Activated T-helper 1 cell treated with Interleukin-2 at 50 U/mL for 16 hours (primary cell): ENCODE measurements around the gene CHRNA4.

Experiments used
- DNase-seq: peaks from one replicate; pipeline ENCODE4 v3.0.0-alpha.2; 2020; ENCODE audit warnings: low read depth

CHRNA4 gene

DNA sequence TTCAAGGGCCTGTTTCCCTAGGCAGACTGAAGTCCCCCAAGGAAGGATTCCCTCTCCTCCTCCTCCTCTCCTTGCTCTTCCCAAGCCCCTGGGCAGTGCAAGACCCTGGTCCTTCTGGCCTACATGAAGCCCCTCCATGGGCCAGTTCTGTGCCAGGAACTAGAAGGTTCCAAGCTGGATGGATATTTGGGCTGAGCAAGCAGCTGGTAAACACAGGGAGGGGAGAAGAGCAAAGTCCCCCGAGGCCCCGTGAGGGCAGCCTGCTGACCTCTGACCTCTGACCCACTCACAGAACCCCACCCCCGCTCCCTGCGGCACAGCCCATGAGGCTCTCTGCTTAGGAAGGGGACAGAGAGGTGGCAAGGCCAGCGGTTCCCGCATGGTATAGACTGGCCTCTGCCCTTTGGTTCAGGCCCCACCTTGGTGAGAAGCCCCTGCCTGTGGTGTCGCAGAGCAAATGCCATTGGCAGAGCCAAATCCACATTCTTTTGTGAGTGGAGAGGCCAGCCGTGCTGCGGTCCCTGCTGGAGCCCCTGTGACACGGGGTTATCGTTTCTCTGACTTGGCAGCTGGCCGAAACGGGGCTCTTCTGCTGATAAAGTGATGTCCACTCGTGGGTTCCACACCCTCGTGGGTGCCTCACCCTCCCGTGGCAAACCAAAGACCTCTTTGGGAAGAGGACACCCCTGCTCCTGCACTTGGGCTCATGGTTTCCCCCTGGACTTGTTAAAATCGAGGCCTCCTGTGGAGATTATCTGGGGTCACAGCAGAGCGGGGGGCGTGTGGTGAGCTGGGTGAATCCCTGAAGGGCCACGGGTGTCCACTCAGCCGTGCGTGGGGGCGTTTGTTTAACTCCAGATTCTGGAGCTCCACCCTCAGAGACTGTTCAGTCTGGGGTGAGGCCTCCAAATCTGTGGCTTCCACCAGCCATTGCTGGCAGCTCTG is 2.1 kb upstream of the CHRNA4 start:
- DNase-seq: no peak

DNA sequence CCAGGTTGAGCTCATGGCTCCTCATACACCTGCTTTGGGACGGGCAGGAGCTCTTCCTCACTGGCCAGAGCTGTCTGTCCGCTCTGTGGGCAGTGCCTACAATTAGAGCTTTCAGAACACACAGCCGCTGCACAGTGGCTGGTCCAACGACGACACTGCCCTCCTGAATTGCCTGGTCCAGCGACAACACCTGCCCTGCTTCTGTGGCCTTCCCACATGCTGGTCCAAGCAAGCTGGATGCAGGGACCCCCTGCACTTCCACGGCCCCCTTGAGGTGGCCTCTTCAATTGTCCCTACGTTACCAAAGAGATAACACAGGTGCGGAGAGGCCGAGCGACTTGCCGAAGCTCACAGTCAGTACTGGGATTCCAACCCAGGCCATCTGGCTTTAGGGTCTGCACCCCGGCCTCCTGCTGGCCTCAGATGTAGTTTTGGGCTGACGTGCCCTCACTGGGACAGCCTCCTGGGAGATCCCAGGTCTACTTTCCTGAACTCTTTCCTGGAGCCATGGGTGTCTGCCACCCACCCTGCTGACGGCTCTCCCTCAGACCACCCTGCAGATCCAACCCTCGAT is 1.4 kb upstream of the CHRNA4 start:
- no peak for DNase-seq

DNA sequence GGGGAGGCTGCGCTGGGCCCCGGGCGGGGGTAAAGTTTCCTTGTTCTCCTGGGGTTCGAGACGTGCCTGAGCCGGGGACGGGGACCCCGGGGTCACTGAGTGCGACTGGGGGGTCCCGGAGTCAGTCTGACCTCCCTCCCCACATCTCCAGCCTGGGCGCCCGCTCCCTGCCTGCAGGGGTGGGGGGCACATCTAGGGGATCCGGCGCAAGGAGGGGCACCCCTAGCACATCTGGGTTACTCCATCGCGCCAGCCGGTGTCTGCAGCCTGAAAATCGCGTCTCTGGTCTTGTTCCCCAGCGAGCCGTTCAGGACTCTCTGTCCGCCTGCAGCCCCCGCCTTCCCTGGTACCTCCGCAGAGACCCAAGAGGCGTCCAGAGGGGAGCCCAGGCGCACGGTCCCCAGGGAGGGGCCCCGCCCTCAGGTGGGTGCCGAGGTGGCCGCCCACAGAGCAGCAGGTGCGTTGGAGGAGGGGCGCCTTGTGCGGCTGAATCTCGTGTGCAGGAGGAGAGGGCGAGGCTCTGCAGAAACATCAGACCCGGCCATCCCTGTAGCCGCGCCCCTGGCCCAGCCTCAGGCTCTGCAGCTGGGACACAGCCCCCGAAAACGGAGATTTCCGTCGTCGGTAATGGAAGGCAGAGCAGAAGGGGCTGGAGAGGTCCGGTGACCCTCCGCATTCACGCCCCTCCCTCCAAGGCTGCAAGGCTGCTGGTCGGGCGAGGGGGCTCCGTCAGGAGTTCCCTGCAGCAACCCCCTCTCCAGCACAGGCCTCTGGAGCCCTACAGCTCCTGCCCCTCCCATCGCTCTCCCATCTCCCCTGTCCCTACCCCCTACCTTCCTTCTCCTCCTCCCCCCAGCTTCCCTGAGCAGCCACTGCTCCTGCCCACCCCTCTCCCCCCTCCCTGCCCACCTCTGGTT is 628 bp upstream of the CHRNA4 start:
- DNase-seq: no peak

DNA sequence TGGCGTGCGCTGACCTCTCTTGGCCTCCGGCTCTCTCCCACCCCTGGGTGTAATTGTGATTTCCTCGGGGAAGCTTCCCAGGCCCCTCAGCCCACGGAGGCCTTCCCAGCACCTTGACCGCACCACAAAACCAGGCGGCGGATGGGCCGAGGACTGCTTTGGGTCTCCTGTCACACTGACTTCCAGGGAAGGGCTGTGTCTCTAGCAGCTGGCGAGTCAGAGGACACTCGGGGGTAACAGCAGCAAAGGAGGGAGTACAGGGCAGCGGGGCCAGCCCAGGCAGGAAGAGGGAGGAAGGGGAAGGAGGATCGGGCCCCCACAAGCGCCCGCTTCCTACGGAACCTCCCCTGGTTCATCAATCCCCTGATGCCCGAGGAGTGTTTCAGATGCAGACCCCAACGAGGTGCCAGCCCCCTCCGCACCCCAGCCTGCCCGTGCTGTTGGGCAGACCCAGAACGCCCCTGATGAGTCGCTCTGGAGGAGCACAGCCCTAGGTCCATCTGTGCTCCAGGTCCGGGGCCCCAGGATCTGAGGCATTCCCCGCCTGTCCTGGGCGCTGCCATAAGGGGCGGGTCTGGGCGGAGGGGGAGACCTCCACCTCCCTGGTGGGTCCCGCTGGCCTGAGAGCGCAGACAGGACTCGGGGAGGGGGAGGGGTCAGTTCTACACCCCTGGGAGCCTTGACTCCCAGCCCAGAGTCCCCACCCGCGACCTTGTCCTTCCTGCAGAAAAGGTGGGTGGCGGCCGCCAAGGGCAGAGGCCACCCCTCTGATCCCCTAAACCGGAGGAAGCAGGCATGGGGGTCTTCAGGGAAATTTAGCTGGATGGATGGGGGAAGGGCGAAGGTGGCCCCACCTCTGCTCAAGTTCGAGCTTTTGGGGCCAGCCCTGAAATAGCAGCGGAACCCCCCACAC is 956 bp downstream of the CHRNA4 start:
- no peak for DNase-seq

DNA sequence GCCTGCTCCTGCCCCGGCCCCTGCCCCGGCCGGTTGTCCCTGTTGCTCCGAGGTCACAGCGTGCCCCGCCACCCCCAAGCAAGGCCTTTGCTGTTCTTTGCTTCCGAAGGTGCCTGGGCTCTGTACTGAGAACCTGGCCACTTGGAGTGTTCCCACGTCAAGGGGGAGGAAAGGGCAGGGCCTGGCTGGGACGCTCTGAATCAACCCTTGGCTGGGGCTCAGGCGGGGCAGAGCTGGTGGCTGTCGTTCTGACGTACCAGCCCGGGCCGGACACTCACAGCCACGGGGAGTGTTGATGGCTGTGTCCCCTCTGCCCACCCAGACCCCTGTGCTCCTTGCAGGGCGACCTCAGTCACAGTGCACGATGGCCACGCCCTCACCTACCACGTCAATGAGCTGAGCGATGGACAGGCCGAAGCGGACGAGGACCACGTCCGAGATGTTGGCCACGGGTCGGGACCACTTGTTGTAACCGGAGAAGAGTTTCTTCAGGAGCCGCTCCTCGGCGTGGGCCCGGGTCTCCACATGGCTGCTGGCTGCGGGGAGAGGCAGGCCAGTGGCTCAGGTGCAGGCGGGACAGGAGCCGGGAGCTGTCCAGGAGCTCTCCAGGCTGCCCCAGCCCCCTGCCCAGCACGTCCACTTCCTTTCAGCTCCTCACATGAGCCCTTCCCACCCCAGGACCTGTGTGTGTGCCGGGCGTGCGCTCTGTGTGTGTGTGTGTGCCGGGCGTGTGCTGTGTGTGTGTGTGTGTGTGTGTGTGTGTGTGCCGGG is 1.8 kb downstream of the CHRNA4 start:
- no peak for DNase-seq

DNA sequence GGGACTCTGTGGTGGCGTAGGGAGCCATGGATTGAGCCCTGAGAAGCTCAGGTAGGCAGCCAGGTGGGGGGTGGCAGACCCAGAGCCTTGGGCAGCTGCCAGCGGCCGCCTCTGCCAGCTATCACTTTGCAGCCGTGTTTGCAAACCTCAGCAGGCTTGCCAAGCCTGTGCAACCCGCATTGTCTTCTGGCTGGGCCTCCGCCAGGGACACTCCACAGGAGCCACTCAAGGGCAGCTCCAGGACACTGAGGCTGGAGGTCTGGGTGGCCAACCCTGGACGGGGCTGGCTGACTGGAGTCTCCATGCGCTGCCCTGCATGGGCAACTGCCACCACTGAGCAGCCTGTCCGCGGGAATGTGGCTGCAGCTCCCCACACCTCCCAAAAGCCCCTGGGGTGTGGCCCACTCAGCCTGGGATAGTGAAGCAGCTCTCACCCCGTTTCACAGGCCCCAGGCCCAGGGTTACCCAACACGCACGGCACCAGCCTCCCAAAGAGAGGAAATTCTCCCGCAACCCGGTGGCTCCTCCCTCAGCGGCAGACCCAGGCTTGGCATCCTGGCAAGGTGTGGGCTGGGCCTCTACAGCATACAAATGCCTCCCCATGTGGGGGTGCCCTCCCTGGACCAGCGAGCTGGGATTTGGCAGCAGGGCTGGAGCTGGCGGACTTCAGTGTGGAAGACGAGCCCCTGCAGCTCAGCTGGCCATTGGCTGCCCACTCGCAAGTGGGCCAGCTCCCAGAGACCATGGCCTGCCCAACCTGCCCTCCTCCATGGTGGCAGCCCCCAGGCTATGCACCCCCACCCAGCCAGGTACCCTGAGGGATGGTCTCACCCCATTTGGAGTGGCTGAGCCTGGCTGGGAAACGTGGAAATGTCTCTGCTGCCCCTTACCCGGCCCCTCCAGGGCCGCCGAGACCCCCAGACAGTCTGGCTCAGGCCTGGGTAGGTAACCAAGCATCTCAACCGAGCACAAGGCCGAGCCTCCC is 2.9 kb downstream of the CHRNA4 start:
- no peak for DNase-seq

DNA sequence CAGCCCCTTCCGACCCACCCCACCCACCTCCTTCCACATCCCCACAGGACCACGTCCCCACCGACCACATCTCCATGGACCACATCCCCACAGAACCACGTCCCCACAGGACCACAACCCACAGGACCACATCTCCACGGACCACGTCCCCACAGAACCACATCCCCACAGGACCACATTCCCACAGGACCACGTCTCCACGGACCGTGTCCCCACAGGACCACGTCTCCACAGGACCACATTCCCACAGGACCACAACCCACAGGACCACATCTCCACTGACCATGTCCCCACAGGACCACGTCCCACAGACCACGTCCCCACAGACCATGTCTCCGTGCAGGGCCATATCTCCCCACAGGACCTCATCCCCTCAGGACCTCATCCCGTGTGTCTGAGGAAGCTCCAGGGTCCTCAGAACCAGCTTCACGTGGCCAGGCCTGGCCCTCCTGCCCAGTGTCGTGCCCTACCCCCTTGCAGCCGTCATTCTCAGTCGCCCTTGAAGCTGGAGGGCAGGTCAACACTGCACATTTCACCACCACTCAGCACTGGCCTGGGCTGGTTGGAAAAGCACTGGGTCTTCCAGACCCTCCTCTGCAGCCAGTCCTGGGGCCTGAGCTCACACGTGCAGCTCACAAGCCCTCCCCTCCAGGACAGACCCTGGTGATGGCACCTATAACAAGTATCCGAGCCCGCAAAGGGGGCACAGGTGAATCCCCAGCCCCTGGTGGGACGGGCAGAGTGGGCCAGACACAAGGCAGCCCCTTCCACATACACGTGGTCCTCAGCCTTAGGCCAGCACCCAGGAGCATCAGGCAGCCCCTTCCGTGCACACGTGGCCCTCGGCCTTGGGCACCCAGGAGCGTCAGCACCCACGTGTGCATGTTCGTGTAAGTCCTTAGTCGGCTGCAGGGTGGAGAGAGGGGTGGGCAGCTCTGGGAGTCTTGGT is 3.9 kb downstream of the CHRNA4 start:
- no peak for DNase-seq

DNA sequence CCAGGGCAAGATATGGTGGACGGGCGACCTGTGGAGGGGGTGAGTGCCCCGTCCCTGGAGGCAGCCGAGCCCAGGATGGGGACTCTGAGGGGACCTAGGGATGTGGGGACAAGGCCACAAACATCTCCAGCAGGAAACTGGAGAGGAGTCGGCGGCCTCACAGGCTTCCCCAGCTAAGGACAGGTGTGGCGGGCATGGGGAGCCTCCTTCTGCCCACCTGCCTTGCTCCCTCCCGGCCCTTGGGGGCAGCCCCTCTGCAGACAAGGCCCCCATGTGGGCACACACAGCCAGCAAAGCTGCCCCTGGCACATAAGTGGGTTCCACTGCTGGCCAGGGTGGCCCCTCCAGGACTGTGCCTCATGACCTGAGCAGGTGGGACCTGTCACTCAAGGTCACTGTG is 4.6 kb downstream of the CHRNA4 start:
- DNase-seq: no peak

DNA sequence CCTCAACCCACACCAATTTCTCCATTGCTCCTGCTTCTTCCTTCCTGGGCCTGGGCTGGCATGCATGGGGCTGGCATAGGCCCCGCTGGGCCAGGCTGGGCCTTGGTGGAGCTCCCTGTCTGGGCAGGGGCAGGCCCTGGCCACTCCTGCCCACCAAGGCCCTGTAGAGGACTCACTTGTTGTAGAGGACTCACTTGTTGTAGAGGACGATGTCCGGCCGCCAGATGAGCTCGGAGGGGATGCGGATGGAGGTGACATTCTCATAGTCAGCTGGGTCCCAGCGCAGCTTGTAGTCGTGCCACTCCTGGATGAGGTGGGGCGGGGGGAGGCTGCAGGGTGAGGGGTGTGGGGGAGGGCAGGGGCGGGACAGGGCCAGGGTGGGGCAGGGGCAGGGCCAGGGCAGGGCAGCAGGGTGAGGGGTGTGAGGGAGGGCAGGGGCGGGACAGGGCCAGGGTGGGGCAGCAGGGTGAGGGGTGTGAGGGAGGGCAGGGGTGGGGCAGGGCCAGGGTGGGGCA is 5.3 kb downstream of the CHRNA4 start:
- DNase-seq: no peak

DNA sequence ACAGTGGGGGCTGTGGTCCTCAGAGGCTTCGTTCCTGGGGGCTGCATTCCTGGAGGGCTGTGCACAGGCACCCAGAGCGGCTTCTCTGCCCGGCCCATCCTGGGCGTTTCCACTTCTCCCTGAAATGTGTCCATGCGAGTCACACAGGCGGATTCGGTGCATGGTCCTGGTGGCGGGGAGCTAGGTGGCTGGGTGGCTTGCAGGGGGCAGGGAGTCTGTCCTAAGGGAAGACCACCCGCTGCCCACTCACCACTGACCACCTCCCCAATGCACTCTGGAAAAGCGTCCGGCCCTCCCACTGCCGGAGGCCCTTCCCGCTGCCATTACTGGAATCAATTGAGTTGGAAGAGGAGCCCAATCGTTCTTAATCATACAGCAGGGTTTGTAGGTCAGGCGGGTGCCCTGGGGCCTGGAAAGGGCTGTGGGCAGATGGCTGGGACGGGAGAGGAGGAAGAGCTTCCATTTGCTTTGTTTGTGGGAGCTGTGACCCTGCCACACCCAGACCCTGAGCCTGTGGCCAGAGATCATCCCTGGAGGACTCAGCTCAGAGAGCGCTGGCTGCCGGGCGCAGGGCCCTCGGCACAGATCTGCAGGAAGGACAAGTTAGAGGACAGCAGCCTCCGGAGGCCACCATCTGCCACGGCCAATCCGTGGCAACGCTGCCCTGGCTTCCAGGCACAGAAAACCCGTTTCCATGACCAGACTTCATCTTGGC is 6.4 kb downstream of the CHRNA4 start:
- no peak for DNase-seq

DNA sequence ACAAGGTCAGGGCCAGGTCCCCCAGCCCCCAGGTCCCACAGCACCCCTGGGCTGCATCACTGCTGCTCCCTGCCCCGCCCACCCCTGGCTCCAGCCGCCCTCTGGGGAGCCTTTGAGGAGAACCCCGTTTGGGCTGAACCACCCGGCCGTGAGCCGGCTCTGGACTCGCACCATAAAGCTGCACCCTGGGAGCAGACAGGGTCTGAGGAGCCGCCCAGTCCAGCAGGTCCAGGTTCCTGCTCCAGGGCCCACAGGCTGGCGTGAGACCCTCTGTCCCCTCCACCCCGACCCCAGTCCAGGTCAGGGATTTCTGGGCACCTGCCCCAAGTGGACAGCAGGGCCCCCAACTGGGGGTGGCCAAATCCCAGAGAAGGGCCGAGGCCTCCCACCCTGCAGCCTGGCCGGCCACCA is 8.3 kb downstream of the CHRNA4 start:
- no peak for DNase-seq

DNA sequence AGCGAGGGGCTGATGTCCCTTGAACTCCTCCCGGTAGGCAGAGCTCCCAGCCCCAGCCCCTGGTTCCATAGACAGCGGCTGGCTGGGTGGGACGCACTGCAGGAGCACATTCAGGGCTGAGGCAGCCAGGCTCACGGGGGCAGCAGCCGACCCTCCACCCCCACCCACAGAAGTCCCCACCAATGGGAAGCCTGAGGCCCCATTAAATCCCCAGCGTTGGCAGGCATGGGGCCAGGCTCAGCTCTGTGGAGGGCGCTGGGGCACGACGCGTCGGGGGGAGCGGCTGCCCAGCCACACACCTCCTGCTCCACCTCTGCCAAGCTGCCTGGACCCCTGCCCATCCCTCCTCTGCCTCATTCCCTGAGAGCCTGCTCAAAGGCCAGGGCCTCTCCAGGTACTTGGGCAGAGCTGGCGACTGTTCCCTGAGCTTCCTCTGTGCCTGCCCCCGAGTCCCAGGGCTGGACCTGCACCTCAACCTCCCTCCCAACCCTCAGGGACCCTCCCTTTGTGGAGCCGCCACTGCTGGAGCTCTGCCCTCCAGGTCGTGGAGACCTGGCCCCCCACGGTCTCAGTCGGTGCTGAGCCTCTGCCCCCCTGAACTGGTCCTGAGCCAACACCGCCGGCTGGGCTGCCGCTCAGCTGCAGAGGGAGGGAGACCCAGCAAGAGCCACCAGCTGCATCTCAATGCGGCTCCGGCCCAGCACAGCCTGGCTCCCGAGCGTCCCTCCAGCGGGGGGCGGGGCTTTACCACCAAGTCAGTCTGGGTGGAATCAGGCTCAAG is 9.1 kb downstream of the CHRNA4 start:
- DNase-seq: no peak

DNA sequence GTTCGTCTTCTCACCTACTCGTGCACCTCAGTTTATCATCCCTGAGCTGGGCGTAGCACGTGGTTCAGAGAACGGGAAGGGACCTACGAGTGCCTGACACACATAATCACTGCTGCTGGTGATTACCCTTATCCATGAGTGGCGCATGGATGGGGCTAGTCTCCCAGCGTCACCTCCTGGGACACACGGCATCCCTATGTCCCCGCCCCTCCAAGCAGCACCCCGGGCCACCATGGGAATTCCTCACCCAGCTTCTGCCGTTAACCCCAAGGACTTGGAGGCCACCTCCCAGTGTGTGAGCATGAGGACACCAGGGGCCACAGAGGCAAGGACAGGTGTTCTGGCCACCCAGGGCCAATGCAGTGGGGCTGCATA is 9.8 kb downstream of the CHRNA4 start:
- no peak for DNase-seq

DNA sequence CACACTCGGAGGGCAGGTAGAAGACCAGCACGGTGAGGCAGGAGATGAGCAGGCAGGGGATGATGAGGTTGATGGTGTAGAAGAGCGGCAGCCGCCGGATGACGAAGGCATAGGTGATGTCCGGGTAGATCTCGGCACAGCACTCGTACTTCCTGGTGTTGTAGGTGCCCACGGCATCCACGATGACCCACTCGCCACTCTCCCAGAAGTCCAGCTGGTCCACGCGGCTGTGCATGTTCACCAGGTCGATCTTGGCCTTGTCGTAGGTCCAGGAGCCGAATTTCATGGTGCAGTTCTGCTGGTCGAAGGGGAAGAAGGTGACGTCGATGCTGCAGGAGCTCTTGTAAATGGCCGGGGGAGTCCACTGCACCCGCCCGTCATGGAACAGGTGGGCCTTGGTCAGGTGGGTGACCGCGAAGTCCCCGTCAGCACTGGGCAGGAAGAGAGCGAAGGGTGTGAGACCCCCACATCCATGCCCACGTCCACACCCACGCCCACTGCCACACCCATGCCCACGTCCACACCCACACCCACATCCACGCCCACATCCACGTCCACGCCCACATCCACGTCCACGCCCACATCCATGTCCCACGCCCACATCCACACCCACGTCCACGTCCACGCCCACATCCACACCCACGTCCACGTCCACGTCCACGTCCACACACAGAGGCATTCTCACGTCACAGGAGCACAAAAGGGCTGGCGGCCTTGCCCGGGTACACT is 10.4 kb downstream of the CHRNA4 start:
- DNase-seq: no peak

DNA sequence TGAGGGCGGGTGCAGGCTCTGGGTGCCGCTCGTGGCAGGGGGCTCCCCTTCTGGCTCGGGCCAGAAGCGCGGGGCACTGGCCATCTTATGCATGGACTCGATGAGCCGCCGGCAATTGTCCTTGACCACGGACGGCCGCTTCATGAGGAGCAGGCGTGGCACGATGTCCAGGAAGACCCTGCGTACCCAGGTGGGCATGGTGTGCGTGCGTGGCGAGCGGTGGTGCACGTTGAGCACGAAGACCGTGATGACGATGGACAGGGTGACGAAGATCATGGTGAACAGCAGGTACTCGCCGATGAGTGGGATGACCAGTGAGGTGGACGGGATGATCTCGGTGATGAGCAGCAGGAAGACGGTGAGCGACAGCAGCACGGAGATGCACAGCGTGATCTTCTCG is 11.0 kb downstream of the CHRNA4 start:
- no peak for DNase-seq

DNA sequence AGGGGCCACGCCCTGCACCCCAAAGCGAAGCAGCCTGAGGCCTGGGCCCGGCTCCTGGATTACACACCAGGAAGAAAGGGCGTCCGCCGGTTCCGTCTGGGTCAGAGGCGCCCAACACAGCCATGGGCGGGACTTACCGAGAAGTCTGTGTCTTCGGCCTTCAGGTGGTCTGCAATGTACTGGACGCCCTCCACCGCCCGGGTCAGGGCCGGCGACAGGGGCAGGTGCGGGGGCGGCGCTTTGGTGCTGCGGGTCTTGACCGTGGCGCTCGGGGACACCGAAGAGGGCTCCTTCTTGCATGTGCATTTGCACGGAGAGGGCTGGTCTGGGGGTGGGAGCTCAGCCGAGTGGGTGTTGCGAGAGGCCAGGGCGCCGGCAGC is 11.6 kb downstream of the CHRNA4 start:
- no peak for DNase-seq
